GM18868 (cell line): ENCODE measurements around the gene FBXO30.

Experiments used
- ATAC-seq: cut with Tn5 transposase; IDR thresholded peaks from one replicate; pipeline ENCODE4 v1.9.1; 2021; ENCODE audit warnings: mild to moderate bottlenecking, moderate library complexity; ENCODE audit not compliant: unreplicated experiment

FBXO30 gene, protein sequence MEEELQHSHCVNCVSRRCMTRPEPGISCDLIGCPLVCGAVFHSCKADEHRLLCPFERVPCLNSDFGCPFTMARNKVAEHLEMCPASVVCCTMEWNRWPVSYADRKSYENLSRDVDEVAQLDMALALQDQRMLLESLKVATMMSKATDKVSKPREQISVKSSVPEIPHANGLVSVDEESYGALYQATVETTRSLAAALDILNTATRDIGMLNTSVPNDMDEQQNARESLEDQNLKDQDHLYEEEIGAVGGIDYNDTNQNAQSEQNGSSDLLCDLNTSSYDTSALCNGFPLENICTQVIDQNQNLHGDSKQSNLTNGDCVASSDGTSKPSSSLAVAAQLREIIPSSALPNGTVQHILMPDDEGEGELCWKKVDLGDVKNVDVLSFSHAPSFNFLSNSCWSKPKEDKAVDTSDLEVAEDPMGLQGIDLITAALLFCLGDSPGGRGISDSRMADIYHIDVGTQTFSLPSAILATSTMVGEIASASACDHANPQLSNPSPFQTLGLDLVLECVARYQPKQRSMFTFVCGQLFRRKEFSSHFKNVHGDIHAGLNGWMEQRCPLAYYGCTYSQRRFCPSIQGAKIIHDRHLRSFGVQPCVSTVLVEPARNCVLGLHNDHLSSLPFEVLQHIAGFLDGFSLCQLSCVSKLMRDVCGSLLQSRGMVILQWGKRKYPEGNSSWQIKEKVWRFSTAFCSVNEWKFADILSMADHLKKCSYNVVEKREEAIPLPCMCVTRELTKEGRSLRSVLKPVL

DNA sequence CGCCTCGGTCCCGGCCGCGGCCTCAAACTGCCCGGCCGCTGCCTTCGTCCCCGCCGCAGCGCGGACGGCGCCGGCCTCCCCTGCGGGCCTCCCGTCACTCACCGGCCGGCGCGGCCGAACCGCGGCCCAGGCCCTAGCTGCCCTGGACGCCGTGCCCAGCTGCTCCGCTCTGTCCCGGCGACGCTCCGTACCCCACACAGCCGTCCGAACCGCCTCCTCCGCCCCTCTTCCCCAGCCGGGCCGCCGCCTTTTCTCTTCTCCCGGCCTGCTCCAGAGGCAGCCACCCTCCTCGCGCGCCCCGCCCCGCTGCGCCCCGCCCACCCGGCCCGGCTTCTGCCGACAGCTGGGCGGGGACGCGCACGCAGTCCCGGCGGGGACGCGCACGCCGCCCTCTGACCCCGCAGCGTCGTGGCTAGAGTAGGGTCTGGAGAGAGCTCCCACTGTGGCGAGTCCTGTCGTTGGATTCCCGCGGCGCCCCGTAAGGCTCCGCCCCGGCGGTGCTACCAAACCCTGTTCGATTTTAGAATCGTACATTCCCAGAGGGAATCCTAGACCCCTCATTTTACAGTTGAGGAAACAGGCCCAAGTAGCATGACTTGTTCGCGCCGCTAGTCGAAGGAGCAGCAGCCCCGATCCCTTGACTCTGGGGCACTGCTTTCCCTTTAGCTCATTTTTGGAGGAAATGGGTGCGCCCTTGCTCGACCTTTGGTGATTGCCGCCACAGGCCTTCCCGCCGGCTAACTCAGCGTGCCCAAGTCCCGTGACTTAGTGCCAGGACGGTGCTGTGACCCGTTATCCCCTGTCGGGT lies at the start of gene FBXO30:
Gene FBXO30, minus strand, starts transcription at position 295 of the 808 bp plus-strand sequence. CDS start 8,390 bp downstream, outside the sequence.
- ATAC-seq, result peak; percentile 74

DNA sequence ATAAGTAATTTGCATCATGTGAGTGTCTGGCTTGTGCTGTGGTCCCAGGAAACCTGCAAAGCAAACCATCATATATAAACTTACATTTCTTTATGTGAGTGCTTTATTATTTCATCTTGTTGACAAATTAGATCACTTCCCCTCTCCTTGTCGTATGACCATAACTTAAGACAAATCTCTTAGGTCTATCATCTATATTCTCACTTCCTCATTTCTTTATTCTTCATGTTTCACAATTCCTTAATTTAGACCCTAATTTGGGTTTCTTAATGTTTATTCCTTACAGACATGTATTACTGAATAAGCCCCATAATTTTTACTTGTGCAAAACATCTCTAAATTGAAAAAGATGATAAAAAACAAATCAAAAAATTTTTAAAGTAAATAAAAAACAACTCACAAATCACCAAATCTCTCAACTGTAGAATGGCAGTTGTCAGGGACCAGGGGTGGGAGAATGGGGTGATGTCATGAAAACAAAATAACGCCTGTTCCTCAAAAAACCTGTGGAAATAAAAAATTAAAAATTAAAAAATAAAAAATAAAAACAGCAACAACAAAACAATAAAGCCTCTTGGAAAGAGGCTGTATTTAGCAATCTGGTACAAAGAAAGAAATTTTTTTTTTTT lies 49.5 kb upstream of the FBXO30 start:
- peak; percentile 59 for ATAC-seq

DNA sequence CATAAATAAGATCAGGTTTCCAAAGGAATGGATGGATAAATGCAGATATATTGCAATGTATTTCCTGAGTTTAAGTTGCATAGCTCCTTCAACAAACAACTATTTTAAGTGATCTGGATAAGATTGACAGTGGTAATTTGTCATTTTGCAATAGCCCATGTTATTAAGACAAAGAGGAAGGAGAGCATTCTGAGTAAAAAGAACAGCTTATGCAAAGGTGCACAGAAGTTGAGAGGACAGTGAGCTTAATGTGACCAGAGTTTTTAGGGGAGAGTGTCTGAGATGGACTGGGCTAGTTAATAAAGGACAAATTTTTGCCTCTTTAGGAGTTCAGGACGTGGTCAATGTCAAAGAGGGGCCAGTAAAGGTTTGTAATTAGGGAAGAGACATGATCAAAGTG lies 48.8 kb upstream of the FBXO30 start:
- ATAC-seq, result no peak

DNA sequence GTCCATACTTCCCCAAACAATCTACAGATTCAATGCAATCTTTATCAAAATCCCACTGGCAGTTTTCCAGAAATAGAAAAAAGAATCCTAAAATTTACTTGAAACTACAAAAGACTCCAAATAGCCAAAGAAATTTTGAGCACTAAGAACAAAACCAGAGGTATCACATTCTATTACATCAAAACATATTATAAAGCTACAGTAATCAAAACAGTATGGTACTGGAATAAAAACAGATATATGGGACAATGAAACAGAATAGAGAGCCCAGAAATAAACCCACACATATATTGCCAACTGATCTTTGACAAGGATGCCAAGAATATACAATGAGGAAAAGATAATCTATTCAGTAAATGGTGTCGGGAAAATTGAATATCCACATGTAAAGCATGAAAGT lies 46.0 kb upstream of the FBXO30 start:
- no peak for ATAC-seq

DNA sequence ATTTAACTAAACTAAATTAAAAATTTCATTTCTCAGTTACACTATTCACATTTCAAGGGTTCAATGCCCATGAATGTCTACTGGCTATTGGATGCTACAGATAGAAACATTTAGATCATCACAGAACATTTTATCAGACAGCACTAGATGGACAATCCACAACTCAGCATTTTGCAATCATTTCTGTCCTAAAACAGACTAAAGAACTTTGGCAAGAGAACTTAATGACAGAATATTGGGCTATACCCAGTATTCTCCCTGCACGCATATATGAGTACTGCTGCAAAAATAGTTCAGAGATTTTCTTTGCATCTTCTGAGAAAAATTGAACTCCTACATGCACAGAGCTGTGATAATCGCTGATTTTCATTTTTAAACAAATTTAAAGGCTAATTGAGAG lies 36.1 kb upstream of the FBXO30 start:
- ATAC-seq, result no peak

DNA sequence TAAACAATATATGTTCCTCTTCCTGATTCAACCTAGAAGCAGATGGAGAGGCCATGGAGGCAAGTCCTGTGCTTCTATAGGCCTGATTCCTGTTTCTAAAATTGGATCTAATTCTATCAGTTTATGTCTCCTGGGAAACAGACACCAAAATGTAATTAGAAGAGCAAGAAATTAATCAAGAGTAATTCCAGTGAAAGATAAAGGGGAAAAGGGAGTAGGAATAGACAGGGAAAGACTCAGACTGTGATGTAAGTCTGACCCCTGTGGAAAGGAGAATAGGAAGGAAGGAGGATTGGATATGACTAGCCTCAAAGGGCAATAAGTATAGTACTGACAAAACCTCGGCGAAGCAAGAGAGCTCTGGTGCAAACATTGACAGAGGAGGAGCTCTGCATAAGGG lies 33.9 kb upstream of the FBXO30 start:
- ATAC-seq, result no peak

DNA sequence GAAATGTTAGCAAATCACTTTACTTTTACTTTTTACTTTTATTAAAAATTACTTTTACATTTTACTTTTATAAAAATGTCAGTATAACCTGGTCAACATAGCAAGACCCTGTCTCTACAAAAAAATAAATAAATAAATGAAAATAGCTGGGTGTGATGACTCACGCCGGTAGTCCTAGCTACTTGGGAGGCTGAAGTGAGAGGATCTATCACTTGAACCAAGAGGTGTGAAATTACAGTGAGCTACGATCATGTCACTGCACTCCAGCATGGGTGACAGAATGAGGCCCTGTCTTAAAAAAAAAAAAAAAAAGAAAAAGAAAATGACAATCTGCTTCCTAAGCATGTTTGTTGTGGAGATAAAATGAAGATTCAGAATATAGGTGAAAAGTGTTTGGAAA lies 31.0 kb upstream of the FBXO30 start:
- no peak for ATAC-seq

DNA sequence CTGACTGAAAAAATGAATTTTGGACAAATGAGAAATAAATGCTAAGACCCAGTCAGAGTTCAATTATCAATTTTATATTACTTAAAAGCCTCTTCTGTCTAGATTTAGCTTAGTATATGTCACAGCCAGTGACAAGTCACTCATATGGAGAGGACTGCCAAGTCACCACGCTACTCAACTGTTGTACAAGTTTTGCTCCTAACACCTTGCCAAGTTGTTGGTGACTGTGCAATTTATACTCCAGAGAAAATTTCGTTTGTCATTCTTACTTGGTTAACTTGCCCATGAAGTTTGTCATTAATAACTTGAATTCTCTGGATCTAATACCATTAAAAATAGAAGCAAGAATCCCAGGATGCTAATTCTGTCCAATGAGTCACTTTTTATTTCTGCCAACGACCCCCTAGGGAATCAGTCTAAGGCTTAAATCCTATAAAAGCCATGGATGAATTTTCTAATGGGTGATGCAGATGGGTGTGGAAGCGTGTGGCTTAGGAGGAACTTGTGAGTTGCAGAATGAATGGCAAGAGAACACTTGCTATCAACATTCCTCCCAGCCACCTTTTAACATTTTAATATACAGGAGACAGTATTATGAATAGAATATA lies 30.4 kb upstream of the FBXO30 start:
- ATAC-seq, result no peak

DNA sequence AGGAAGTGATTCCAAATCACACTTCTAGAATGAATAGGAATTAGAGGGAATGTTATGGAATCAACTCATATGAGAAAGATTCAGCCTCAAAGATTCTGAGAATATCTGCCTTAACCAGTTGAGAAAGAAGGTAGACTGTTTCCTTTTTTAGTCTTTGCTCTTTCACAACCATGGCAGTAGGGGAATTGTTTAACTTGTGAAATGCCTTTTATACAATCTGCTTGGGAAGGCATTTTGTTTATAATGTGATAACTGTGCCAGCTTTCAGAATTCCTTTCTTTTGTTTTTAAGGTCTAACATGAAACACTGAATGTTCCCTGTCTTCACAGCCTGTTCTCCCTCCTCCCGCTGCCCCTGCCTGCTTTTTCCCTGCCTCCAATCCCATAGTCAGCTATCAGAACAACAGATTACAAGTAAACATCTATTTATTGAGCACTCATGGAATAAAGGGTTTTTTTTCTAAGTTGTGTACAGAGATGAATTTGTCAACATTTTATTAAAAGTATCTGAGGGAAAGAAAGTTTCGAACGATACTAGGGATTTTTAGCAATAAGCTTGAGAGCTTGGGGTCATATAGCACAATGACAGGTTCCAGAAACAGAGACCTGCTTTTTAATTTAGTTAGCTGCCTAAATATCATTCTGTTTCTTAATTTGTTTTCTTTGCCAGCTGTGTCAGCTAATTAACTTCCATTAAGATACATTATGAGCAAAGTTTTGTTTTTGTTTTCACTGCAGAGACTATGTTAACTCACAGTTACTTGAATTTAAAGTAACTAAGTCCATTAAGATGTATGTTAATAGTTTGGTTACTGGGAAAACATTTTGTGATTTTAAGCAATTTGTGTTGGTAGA lies 28.3 kb upstream of the FBXO30 start:
- no peak for ATAC-seq

DNA sequence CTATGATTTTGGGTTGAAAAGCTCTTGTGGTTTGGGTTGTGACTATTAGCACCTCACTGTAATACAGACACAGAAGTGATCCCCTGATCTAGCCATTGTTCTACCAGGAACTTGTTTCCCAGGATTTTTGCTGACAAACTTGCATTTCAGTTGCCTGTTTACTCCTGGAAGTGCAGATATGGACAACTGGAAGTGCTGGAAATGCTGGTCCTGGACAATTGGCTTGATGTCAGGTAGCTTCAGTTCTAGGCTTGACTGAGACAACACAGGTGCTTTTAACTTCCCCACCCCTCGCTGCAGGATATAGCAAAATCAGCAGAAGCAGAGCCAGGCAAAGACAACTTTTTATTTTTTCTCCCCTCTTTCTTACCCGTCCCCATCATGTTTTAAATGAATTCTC lies 27.1 kb upstream of the FBXO30 start:
- ATAC-seq, result no peak

DNA sequence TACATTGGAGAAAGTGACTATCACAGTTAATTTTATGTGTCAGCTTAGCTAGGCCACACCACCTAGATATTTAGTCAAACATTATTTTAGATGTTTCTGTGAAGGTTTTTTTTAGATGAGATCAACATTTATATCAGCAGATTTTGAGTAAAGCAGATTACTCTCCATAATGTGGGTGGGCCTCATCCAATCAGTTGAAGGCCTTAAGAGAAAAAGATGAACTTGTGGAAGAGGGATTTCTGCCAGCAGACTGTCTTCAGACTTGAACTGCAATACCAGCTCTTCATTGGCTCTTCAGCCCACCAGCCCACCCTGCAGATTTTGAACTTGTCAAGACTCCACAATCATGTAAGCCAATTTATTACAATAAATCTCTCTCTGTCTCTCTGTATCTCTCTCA lies 25.1 kb upstream of the FBXO30 start:
- no peak for ATAC-seq

DNA sequence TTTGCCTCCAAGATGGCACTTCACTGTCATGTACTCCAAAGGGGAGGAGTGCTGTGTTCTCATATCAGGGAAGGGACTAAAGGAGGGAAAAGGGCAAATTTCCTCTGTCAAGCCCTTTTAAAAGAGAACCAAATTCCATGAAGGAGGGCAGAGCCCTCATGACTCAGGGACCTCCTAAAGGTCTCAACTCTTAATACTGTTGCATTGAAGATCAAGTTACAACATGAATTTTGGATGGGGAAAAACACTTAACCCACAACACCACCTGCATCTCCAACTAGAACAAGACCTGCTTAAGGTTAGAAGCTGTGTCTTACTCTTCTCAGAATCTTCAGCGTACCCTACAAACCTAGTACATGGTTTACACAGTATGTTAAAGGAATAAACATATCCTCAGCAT lies 23.7 kb upstream of the FBXO30 start:
- ATAC-seq, result no peak

DNA sequence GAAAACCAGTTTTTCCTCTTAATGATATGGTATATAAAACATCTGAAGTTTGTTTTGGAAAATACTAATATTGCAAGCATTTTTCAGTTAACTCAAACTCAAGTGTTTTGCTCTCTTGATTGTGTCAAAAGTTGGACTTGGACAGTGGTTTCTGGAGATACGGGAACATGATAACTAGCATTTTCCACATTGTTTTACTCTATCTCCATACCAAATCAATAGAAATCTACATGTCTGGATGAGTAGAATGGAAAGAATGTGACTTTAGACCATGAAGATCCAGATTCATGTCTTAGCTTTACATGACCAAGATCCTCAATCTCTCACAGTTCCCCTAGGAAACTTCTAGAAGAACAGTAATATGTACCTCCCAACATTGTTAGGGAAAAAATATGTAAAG lies 22.2 kb upstream of the FBXO30 start:
- ATAC-seq, result no peak

DNA sequence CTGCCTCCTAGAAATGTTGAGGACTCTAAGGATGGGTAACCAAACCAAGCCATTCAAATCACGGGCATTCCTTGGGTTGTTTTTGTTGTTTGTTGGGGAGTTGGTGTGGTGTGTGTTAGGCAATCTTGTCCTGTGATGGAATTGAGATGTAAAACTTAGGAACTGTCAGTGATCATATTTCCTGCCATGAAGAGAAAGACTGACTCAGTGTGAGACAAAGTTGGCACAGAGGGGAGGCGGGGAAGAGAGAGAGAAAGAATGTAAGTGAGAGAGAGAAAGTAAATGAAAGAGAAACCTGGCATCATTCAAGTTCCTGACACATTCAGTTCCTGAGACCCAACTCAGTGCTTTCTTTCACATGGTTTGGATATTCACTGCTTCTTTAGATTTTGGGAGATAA lies 21.6 kb upstream of the FBXO30 start:
- no peak for ATAC-seq

DNA sequence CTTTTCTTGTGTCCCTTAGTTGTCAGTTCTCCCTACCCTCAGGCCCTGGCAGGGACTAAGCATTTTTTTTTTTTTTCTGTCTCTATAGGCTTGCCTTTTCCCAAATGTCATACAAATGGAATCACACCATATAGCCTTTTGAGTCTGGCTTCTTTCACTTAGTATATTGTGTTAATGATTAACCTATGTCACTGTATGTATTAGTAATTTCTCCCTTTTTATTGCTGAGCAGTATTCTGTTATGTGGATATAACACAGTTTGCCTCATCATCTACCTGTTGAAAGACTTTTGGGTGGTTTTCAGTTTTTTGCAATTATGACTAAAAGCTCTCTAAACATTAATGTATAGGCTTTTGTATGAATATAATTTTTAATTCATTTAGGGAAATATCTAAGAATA lies 16.0 kb upstream of the FBXO30 start:
- ATAC-seq, result no peak

DNA sequence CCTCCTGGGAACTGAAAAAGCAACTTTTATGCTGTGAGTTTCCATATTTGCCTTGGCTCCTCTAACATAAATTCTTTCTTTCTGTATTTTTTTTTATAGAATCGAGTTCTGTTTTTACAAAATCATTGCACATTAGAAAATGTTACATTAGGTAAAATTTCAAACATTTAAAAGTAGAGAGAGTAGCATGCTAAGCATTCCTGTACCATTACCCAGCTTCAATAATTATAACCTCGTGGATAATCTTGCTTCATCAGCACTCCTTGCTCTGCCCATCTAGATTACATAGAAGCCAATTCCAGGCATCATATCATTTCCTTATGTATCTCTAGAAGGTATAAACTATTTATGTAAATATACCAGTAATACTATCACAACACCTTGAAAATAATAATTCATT lies 15.4 kb upstream of the FBXO30 start:
- ATAC-seq, result no peak

DNA sequence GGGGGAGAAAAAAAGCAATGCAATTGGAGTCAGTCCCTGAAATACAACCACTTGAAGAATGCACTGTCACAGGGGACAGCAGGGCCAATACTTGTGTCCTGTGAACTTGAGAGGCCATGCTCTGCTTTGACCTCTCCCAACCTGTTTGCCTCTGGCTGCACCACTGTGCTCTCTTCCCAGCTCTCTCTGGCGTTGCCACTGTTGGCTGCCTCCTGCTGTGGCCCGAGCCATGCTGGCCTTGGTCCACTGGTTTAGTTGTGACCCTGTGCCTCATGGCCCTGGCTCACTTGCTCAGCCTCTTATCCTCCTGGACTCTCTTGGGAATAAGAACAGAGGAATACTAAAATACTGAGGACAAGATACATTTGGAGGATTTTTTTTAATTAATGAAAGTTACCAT lies 14.5 kb upstream of the FBXO30 start:
- no peak for ATAC-seq

DNA sequence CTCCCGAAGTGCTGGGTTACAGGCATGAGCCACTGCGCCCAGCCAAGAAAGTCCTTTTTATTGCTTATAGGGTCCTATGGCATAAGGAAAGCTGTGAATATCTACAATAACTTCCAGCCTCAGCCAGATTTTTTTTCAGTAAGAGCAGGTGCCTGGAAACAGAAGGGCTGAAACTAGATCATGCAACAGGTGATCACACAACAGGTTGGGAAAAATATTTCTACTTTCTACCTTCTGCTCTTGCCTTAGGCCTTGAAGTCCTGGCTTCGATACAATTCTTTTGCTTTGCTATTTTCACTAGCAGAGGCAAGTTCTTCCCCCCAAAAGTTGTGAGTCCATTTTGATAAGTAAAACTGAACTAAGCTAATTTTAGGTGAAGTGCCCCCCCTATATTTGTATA lies 9.7 kb upstream of the FBXO30 start:
- ATAC-seq, result no peak

DNA sequence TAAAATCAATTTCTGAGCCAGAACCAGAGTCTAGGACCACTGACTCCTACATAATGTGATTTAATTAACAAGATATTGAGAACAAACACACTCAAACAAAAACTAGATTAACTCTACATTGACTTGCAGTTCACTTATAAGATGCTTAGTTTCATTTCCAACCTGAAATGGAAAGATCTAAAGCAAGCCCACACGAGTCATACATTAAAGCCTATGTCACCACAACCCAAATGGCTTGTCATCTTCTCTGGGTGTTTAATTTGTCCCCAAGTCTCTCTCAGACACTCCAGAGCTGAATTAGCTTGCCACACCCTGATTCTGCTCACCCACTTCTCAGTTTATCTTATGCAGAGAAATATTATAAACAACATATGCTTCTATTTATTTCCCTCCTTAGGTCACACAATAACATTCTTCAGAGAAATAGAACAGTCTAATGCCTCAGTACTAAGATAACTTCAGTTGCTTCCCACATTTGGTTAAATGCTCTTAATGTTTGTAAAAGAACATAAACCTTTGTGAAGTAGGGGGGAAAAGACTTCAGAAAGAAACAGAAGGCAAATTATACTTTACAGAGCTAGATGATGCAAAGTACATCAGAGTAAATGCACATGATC lies 8.8 kb upstream of the FBXO30 start:
- ATAC-seq, result no peak
